HUES64 (cell line): ENCODE data around the gene HEPH. TPM values are rescaled to one million over a fixed set of nuclear protein-coding genes. Genes with fewer than 3 reads are reported as not detected.
"Not testable (repeated sequence)": the region's sequence is repeated elsewhere in the genome, so short reads cannot be mapped to it uniquely, and the experiment has no call there.

ENCODE experiments used
- H3K27ac ChIP-seq: 2 replicates; pipeline ENCODE4 v1.7.0; 2013; ENCODE audit warnings: low read depth, low read length, inconsistent platforms
- H3K27me3 ChIP-seq: 2 replicates; pipeline ENCODE4 v1.6.1; 2013; ENCODE audit warnings: mild to moderate bottlenecking, low read length; ENCODE audit not compliant: insufficient read depth
- H3K36me3 ChIP-seq: 2 replicates; pipeline ENCODE4 v1.6.1; 2013; ENCODE audit warnings: mild to moderate bottlenecking, low read length; ENCODE audit not compliant: insufficient read depth
- H3K4me1 ChIP-seq: 2 replicates; pipeline ENCODE4 v1.6.1; 2013; ENCODE audit warnings: mild to moderate bottlenecking, low read length, moderate library complexity; ENCODE audit not compliant: insufficient read depth
- H3K4me3 ChIP-seq: 2 replicates; pipeline ENCODE4 v1.5.1; 2013; ENCODE audit warnings: mild to moderate bottlenecking, low read length, moderate library complexity
- H3K9ac ChIP-seq: 2 replicates; pipeline ENCODE4 v1.6.1; 2013; ENCODE audit warnings: mild to moderate bottlenecking, low read depth, low read length
- H3K9me3 ChIP-seq: 2 replicates; pipeline ENCODE4 v1.6.1; 2013; ENCODE audit warnings: low read depth, low read length; ENCODE audit not compliant: insufficient read depth
- WGBS: fragments of 150-250, 120-280 bp; methylation state at CpG from one replicate; pipeline ENCODE4 v1.1.7; 2013; ENCODE audit warnings: missing lambda C conversion rate; 5-methylcytosine and 5-hydroxymethylcytosine counted together
- polyA plus RNA-seq, 2 experiments: library from polyadenylated mRNA; stranded (reverse); fragments of 50-300 nt; gene quantifications; one replicate each; pipeline ENCODE4 v1.2.3, GENCODE V29; 2013

Gene HEPH
- polyA plus RNA-seq (2013, experiment 1 of 2), result 24.8 TPM
- 37.5 TPM for polyA plus RNA-seq (2013, experiment 2 of 2)

GRCh38 chrX:66163849-66164411 is at the start of gene HEPH:
Gene HEPH (plus strand): TSS chrX:66164247. CDS start chrX:66170571, 6,324 bp downstream.
- Histone ChIP-seq H3K27me3 (no peaks in the 10 kb centered on the region), H3K27ac (no peak within 1 kb of the TSS; the same call in 1 of the 2 replicates), H3K4me3 (peak within 1 kb of the TSS; percentile 94), H3K36me3 (peaks cover 12% of the 10 kb centered on the region; the same call in 1 of the 2 replicates), H3K9ac (peak within 1 kb of the TSS; percentile 91), H3K4me1 (no peaks in the 10 kb centered on the region), H3K9me3 (no peaks in the 10 kb centered on the region)
- 6% methylated on average over 2 of the region's 3 CpGs for WGBS

DNA sequence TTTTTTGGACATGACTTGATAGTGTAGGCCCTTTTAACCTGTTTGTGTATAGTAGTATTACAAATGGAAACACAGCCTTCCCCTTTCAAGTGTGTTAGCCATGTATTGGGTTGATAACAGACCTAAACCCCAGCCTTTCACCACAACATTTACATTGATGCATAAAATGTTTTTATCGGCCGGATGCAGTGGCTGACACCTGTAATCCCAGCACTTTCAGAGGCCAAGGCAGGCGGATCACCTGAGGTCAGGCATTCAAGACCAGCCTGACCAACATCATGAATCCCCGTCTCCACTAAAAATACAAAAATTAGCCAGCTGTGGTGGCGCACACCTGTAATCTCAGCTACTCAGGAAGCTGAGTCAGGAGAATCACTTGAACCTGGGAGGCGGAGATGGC is 45.3 kb upstream of the HEPH start:
- H3K4me3 ChIP-seq, H3K27me3 ChIP-seq, H3K9me3 ChIP-seq, H3K9ac ChIP-seq, H3K36me3 ChIP-seq, H3K4me1 ChIP-seq, H3K27ac ChIP-seq: not testable (repeated sequence)
- 93% methylated on average over 6 of the region's 6 CpGs for WGBS

GRCh38 chrX:66121354-66121753 is 42.7 kb upstream of the HEPH start:
- H3K4me1 ChIP-seq, H3K4me3 ChIP-seq, H3K27me3 ChIP-seq, H3K36me3 ChIP-seq, H3K9ac ChIP-seq, H3K9me3 ChIP-seq, H3K27ac ChIP-seq: not testable (repeated sequence)
- 93% methylated on average over 1 of the region's 2 CpGs for WGBS

- H3K27ac ChIP-seq, result no peak overlapping the region
- no peaks in the 10 kb centered on the region for H3K27me3 ChIP-seq
- no peak overlapping the region for H3K9ac ChIP-seq
- WGBS, result 100% methylated on average over 1 of the region's 3 CpGs
- H3K4me1 ChIP-seq, result no peaks in the 10 kb centered on the region
- H3K36me3 ChIP-seq, result no peaks in the 10 kb centered on the region
- no peaks in the 10 kb centered on the region for H3K9me3 ChIP-seq
- no peak overlapping the region for H3K4me3 ChIP-seq
These were observed 37.4 kb upstream of the HEPH start for GRCh38 chrX:66126662-66127061.

DNA sequence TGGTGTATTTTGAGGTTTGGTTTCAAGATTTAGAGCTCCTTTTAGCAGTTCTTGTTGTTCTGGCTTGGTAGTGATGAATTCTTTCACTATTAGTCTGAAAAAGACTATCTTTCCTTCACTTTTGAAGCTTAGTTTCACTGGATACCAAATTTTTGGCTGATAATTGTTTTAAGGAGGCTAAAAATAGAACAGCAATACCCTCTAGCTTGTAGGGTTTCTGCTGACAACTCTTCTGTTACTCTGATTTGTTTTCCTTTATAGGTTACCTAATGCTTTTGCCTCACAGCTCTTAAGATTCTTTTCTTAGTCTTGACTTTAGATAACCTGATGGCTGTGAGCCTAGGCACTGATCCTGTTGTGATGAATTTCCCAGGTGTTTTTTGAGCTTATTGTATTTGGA is 33.6 kb upstream of the HEPH start:
- H3K27me3 ChIP-seq, result no peaks in the 10 kb centered on the region
- H3K9ac ChIP-seq, result no peak overlapping the region

DNA sequence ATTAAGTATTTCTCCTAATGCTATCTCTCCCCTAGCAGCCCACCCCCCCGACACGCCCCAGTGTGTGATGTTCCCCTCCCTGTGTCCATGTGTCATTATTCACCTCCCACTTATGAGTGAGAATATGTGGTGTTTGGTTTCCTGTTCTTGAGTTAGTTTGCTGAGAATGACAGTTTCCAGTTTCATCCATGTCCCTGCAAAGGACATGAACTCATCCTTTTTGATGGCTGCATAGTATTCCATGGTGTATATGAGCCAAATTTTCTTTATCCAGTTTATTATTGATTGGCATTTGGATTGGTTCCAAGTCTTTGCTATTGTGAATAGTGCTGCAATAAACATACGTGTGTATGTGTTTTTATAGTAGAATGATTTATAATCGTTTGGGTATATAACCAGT is 28.8 kb upstream of the HEPH start:
- 81% methylated on average over 2 of the region's 4 CpGs for WGBS
- not testable (repeated sequence) for H3K27ac ChIP-seq, H3K9ac ChIP-seq, H3K27me3 ChIP-seq, H3K4me3 ChIP-seq, H3K4me1 ChIP-seq, H3K36me3 ChIP-seq, H3K9me3 ChIP-seq

More for the DNA sequence above, 33.6 kb upstream of the HEPH start:
- Histone ChIP-seq H3K36me3 (no peaks in the 10 kb centered on the region), H3K4me1 (no peaks in the 10 kb centered on the region), H3K27ac (no peak overlapping the region), H3K4me3 (no peak overlapping the region), H3K9me3 (no peaks in the 10 kb centered on the region)

- Histone ChIP-seq H3K9ac (no peak overlapping the region), H3K27ac (no peak overlapping the region), H3K4me1 (no peaks in the 10 kb centered on the region), H3K9me3 (no peaks in the 10 kb centered on the region), H3K36me3 (no peaks in the 10 kb centered on the region), H3K27me3 (no peaks in the 10 kb centered on the region), H3K4me3 (no peak overlapping the region)
- WGBS, result 96% methylated on average over 1 of the region's 1 CpG
These were observed 21.7 kb upstream of the HEPH start for GRCh38 chrX:66142351-66142750.

DNA sequence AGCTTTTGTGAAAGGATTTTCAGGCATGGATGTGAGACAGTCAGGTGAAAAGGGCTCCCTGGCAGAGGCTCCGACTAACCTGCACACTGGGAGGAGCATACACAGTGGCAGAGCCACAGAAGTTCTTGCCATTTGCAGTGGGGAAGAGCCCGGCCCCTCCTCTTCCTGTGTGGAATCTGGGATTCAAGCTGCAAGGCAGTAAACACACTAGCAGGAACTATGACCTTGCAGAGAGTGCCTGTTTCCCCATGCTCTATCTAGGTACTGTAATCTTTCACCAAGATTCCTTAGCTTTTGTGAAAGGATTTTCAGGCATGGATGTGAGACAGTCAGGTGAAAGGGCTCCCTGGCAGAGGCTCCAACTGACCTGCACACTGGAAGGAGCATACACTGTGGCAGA is 19.8 kb upstream of the HEPH start:
- 91% methylated on average over 2 of the region's 2 CpGs for WGBS
- no peaks in the 10 kb centered on the region for H3K9me3 ChIP-seq
- H3K9ac ChIP-seq, result no peak overlapping the region
- no peaks in the 10 kb centered on the region for H3K27me3 ChIP-seq
- no peaks in the 10 kb centered on the region for H3K4me1 ChIP-seq
- no peak overlapping the region for H3K4me3 ChIP-seq
- no peaks in the 10 kb centered on the region for H3K36me3 ChIP-seq
- no peak overlapping the region for H3K27ac ChIP-seq

GRCh38 chrX:66149519-66149918 is 14.5 kb upstream of the HEPH start:
- Histone ChIP-seq H3K4me1 (no peaks in the 10 kb centered on the region), H3K9me3 (no peaks in the 10 kb centered on the region), H3K9ac (no peak overlapping the region), H3K27me3 (no peaks in the 10 kb centered on the region), H3K4me3 (no peak overlapping the region), H3K36me3 (no peaks in the 10 kb centered on the region), H3K27ac (no peak overlapping the region)
- 100% methylated on average over 1 of the region's 1 CpG for WGBS

DNA sequence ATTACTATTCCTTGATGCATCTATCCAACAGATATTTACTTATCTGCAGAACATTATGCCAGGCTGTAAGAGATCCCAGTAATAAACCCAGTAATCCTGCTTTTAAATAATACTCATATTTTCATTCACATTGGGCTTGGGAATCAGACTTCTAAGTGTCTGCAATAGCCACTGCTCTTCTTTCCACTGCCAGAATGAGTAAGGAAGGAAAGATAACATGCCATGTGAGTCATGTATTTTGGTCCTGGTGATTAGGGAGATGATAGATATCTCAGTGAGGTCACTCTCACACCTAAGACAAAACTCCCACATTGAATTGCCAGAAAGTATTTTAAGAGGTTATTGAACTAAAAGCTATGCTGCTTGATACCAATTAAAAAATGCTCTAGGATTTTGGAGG is 13.9 kb upstream of the HEPH start:
- no peaks in the 10 kb centered on the region for H3K36me3 ChIP-seq
- no peaks in the 10 kb centered on the region for H3K27me3 ChIP-seq
- no peak overlapping the region for H3K27ac ChIP-seq
- no peaks in the 10 kb centered on the region for H3K4me1 ChIP-seq
- no peaks in the 10 kb centered on the region for H3K9me3 ChIP-seq
- no peak overlapping the region for H3K4me3 ChIP-seq
- no peak overlapping the region for H3K9ac ChIP-seq

DNA sequence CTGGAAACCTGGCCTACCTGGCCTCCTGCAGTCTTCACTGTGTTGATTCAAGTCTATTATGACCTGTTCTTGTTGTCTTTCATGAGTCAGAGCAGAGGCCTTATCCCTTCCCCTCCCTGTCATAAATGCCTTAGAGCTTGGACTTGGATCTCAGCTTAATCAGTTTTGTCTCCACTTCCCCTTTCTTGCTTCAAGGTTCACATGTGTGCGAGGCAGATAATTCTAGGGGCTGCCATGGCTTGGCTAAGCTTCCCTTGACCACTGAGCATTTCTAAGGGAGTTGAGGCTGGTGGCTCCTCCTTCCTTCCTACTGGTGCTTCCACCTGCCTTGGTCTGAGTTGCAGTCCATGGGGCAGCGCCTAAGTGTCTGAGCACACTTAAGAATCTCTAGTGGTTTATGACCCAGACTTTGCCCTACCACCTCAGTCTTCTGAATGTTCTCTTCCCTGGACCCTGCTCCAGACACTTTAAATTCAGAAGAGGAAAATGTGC is 1.7 kb upstream of the HEPH start:
- no peak overlapping the region for H3K9ac ChIP-seq
- WGBS, result 98% methylated on average over 2 of the region's 2 CpGs
- no peaks in the 10 kb centered on the region for H3K27me3 ChIP-seq
- no peaks in the 10 kb centered on the region for H3K9me3 ChIP-seq
- no peak overlapping the region for H3K27ac ChIP-seq
- peaks cover under 1% of the 10 kb centered on the region; the same call in 1 of the 2 replicates for H3K36me3 ChIP-seq
- H3K4me1 ChIP-seq, result no peaks in the 10 kb centered on the region
- no peak overlapping the region for H3K4me3 ChIP-seq

DNA sequence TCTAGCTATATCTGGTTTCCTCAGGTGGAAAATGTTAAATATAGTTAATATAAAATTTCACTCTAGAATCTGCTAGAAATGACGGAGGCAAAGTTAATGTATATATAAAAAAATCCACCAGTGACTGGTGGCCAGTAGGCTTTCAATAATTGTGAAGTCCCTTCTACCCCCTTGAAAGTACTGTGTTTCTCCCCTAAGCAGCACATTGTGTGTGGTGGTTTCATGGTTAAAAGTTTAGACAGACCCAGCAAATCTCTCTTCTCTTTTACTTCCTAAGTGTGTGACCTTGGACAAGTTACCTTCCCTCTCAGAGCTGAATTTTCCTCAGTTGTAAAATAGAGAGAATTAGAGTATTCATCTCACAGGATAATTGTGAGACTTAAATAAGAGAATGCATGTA is 600 bp upstream of the HEPH start:
- no CpG with 5 or more reads among the region's 1 CpG for WGBS
- Histone ChIP-seq H3K27ac (no peak overlapping the region), H3K4me3 (no peak overlapping the region), H3K9me3 (no peaks in the 10 kb centered on the region), H3K36me3 (peaks cover 11% of the 10 kb centered on the region; the same call in 1 of the 2 replicates), H3K27me3 (no peaks in the 10 kb centered on the region), H3K9ac (no peak overlapping the region), H3K4me1 (no peaks in the 10 kb centered on the region)
